Gastroesophageal sphincter (tissue), 3 donors: Measurements from ENCODE around the gene PTPRJ.

Experiments
- CTCF ChIP-seq, 4 experiments: fragments of 200-600 bp in 2 of 4; fragments of 450-650 bp in 2 of 4; sonication (generic) in 1 of 4; IDR thresholded peaks; one replicate each; pipeline ENCODE4 v1.5.1; 2017 to 2019; ENCODE audit warnings: antibody characterized with exemption in 4 of 4, mild to moderate bottlenecking in 2 of 4, moderate library complexity in 2 of 4
- EP300 ChIP-seq: sonication (generic); formaldehyde crosslinking; IDR thresholded peaks from one replicate; pipeline ENCODE4 v1.6.1; 2017; ENCODE audit warnings: antibody characterized with exemption, mild to moderate bottlenecking
- POLR2AphosphoS5 ChIP-seq: sonication (generic); formaldehyde crosslinking; IDR thresholded peaks from one replicate; pipeline ENCODE4 v1.6.1; 2017; ENCODE audit warnings: antibody characterized with exemption

GRCh38 chr11:48125866-48126265, 145.5 kb downstream of the PTPRJ start:
- TF ChIP-seq CTCF (IDR thresholded peaks at IDR 0.05) (no peak), POLR2AphosphoS5 (no peak), EP300 (no peak)
